Activated B cell treated with CpG ODN at 0.5 μM for 24 hours (primary cell): ENCODE measurements around the gene MACROD2. TPM values are rescaled to one million over a fixed set of nuclear protein-coding genes. Genes with fewer than 3 reads are reported as not detected.

Source experiments
- ATAC-seq: fragments of 200-7000 bp; cut with Tn5 transposase; one replicate; pipeline ENCODE4 v1.10.0; 2021; ENCODE audit warnings: low read depth, mild to moderate bottlenecking, moderate library complexity
- CTCF ChIA-PET: fragments of 350-600 bp; sonication (Branson Sonifier 250); formaldehyde crosslinking; loops from one replicate; lab custom pipeline; 2021; ENCODE audit warnings: antibody characterized with exemption; lab: Charles Lee
- POLR2A ChIA-PET: fragments of 350-600 bp; sonication (Branson Sonifier 250); formaldehyde crosslinking; loops from one replicate; lab custom pipeline; 2021; ENCODE audit warnings: antibody characterized with exemption; lab: Charles Lee
- DNase-seq: peaks from one replicate; pipeline ENCODE4 v3.0.0; 2022
- H3K27ac Mint-ChIP-seq: one replicate; pipeline ENCODE4 v1.8.0; 2020; ENCODE audit warnings: mixed read lengths
- H3K27me3 Mint-ChIP-seq: one replicate; pipeline ENCODE4 v1.8.0; 2021; ENCODE audit warnings: mixed read lengths
- H3K36me3 Mint-ChIP-seq: one replicate; pipeline ENCODE4 v1.8.0; 2021; ENCODE audit warnings: low read depth, mixed read lengths
- H3K4me1 Mint-ChIP-seq: one replicate; pipeline ENCODE4 v1.8.0; 2021; ENCODE audit warnings: mixed read lengths
- H3K4me3 Mint-ChIP-seq: one replicate; pipeline ENCODE4 v1.8.0; 2020; ENCODE audit warnings: mild to moderate bottlenecking, mixed read lengths
- H3K9me3 Mint-ChIP-seq: one replicate; pipeline ENCODE4 v1.8.0; 2020; ENCODE audit warnings: mixed read lengths
- CTCF ChIP-seq: fragments of 200-600 bp; IDR thresholded peaks from one replicate; pipeline ENCODE4 v1.8.0; 2022; ENCODE audit warnings: antibody characterized with exemption, mild to moderate bottlenecking
- intact Hi-C: fragments of 100-400 bp; cut with micrococcal nuclease; formaldehyde crosslinking; loops from one replicate; pipeline ENCODE4 v1.15.1; 2024
- total RNA-seq: library from RNA; stranded (reverse); gene quantifications from 2 replicates; pipeline ENCODE4 v1.2.3, GENCODE V29; 2022

Gene MACROD2
- total RNA-seq, 1 donor from 2014 or later, result 55.1 TPM

- no peaks in the 10 kb centered on the region for H3K36me3 Mint-ChIP-seq
- POLR2A ChIA-PET, result no interaction called here
- H3K27me3 Mint-ChIP-seq, result no peaks in the 10 kb centered on the region
- TF ChIP-seq CTCF, result no peak
- no peak overlapping the region for H3K27ac Mint-ChIP-seq
- ATAC-seq (no peak), DNase-seq (no peak)
- no peak overlapping the region for H3K4me3 Mint-ChIP-seq
- CTCF ChIA-PET, result no interaction called here
- intact Hi-C loops, result no loop called here
- no peaks in the 10 kb centered on the region for H3K9me3 Mint-ChIP-seq
- H3K4me1 Mint-ChIP-seq, result peaks cover 12% of the 10 kb centered on the region
Observed at GRCh38 chr20:15164726-15165125, 1169.4 kb downstream of the MACROD2 start.

GRCh38 chr20:15166744-15167143 is 1171.4 kb downstream of the MACROD2 start:
- intact Hi-C loops, result no loop called here
- ChIA-PET CTCF (no interaction called here), POLR2A (no interaction called here)
- Mint-ChIP-seq H3K4me1 (peaks cover 12% of the 10 kb centered on the region), H3K27ac (no peak overlapping the region), H3K27me3 (peaks cover 2% of the 10 kb centered on the region), H3K9me3 (no peaks in the 10 kb centered on the region), H3K4me3 (no peak overlapping the region), H3K36me3 (no peaks in the 10 kb centered on the region)
- no peak for TF ChIP-seq CTCF
- DNase-seq (no peak), ATAC-seq (no peak)

- no peak for TF ChIP-seq CTCF
- no peaks in the 10 kb centered on the region for H3K4me1 Mint-ChIP-seq
- DNase-seq (no peak), ATAC-seq (no peak)
- CTCF ChIA-PET, result no interaction called here
- no peak overlapping the region for H3K27ac Mint-ChIP-seq
- intact Hi-C loops, result no loop called here
- peaks cover 2% of the 10 kb centered on the region for H3K27me3 Mint-ChIP-seq
- H3K4me3 Mint-ChIP-seq, result no peak overlapping the region
- no peaks in the 10 kb centered on the region for H3K36me3 Mint-ChIP-seq
- POLR2A ChIA-PET, result no interaction called here
- no peaks in the 10 kb centered on the region for H3K9me3 Mint-ChIP-seq
Observed at GRCh38 chr20:15171016-15171415, 1175.7 kb downstream of the MACROD2 start.

GRCh38 chr20:15176929-15177328 is 1181.6 kb downstream of the MACROD2 start:
- H3K9me3 Mint-ChIP-seq, result peaks cover 10% of the 10 kb centered on the region
- no peaks in the 10 kb centered on the region for H3K36me3 Mint-ChIP-seq
- TF ChIP-seq CTCF, result no peak
- DNase-seq, result no peak
- ChIA-PET POLR2A (interaction anchor here (0.6 kb wide), 1 partner anchor 482 kb away, joined by 5 read pairs; no protein-coding TSS in a partner anchor), CTCF (no interaction called here)
- no peak overlapping the region for H3K4me3 Mint-ChIP-seq
- intact Hi-C loops, result no loop called here
- no peaks in the 10 kb centered on the region for H3K4me1 Mint-ChIP-seq
- no peak for ATAC-seq
- no peak overlapping the region for H3K27ac Mint-ChIP-seq
- no peaks in the 10 kb centered on the region for H3K27me3 Mint-ChIP-seq

GRCh38 chr20:15178581-15178980 is 1183.3 kb downstream of the MACROD2 start:
- ATAC-seq, result no peak
- no peak overlapping the region for H3K27ac Mint-ChIP-seq
- H3K27me3 Mint-ChIP-seq, result no peaks in the 10 kb centered on the region
- TF ChIP-seq CTCF, result no peak
- DNase-seq, result no peak
- intact Hi-C loops, result no loop called here
- no peaks in the 10 kb centered on the region for H3K36me3 Mint-ChIP-seq
- CTCF ChIA-PET, result no interaction called here
- peaks cover 10% of the 10 kb centered on the region for H3K9me3 Mint-ChIP-seq
- POLR2A ChIA-PET, result no interaction called here
- no peaks in the 10 kb centered on the region for H3K4me1 Mint-ChIP-seq
- no peak overlapping the region for H3K4me3 Mint-ChIP-seq
